GM12878 (cell line): ENCODE data around the gene ATG3. TPM values are rescaled to one million over a fixed set of nuclear protein-coding genes. Genes with fewer than 3 reads are reported as not detected.

Source experiments
- ATAC-seq: fragments of 200-7000 bp; cut with Tn5 transposase; 3 replicates; pipeline ENCODE4 v1.9.1; 2020; ENCODE audit warnings: mild to moderate bottlenecking, moderate library complexity
- BruUV-seq: library from RNA; stranded (reverse); fragments of 400-500 nt; replicated peaks from 2 replicates; lab custom pipeline; 2021; lab: Mats Ljungman, UMichigan
- CTCF ChIA-PET: fragments of 300-600 bp; sonication (Branson Sonifier 250); formaldehyde crosslinking; extraction: SDS; loops from one replicate; lab custom pipeline; 2021; ENCODE audit warnings: inconsistent platforms; lab: Yijun Ruan, JAX
- POLR2A ChIA-PET: fragments of 350-600 bp; formaldehyde crosslinking; extraction: SDS; loops from one replicate; lab custom pipeline; 2021; ENCODE audit warnings: inconsistent platforms; lab: Charles Lee
- RAD21 ChIA-PET: fragments of 300-600 bp; sonication (Branson Sonifier 250); formaldehyde crosslinking; loops from one replicate; lab custom pipeline; 2023; ENCODE audit warnings: antibody characterized with exemption; ENCODE audit not compliant: unreplicated experiment; lab: Charles Lee
- SMC1A ChIA-PET: fragments of 300-600 bp; sonication (Branson Sonifier 250); formaldehyde crosslinking; loops from one replicate; lab custom pipeline; 2023; ENCODE audit not compliant: unreplicated experiment, uncharacterized antibody; lab: Charles Lee
- DNase-seq: peaks from one replicate; pipeline ENCODE4 v3.0.0-alpha.2; 2011; ENCODE audit warnings: low read depth, low spot score
- FAIRE-seq: peaks from 3 replicates; lab custom pipeline; 2011; peaks lifted over from hg19 to GRCh38; lab: Jason Lieb, UNC
- H2AFZ ChIP-seq: 2 replicates; pipeline ENCODE4 v1.6.0; 2011; ENCODE audit warnings: low read depth, low read length, control low read depth; ENCODE audit not compliant: control insufficient read depth
- H3K27ac ChIP-seq: 2 replicates; pipeline ENCODE4 v1.5.1; 2011; ENCODE audit warnings: control low read depth; ENCODE audit not compliant: control insufficient read depth, insufficient read depth
- H3K27me3 ChIP-seq, 2 experiments: replicated peaks in 1 of 2; 2 replicates each; pipeline versions ENCODE4 v1.6.0 to v1.6.1; 2011; ENCODE audit warnings: low read length in 1 of 2; ENCODE audit not compliant: control insufficient read depth in 2 of 2, insufficient read depth in 2 of 2
- H3K36me3 ChIP-seq, 2 experiments: 2 replicates each; pipeline ENCODE4 v1.5.1; 2011; ENCODE audit warnings: low read length in 1 of 2; ENCODE audit not compliant: control insufficient read depth in 2 of 2, insufficient read depth in 2 of 2
- H3K4me1 ChIP-seq: 2 replicates; pipeline ENCODE4 v1.6.1; 2011; ENCODE audit warnings: mild to moderate bottlenecking, low read length, moderate library complexity, mixed read lengths; ENCODE audit not compliant: control insufficient read depth, insufficient read depth
- H3K4me2 ChIP-seq: 2 replicates; pipeline ENCODE4 v1.6.0; 2011; ENCODE audit warnings: control low read depth; ENCODE audit not compliant: control insufficient read depth, insufficient read depth
- H3K4me3 ChIP-seq: fragments of 200-600 bp; sonication (generic); 2 replicates; pipeline ENCODE4 v1.5.1; 2016
- H3K79me2 ChIP-seq: 2 replicates; pipeline ENCODE4 v1.6.0; 2011; ENCODE audit warnings: low read length; ENCODE audit not compliant: control insufficient read depth, insufficient read depth
- H3K9ac ChIP-seq: 2 replicates; pipeline ENCODE4 v1.8.0; 2011; ENCODE audit warnings: low read length, control low read depth, mixed read lengths; ENCODE audit not compliant: control insufficient read depth, insufficient read depth
- H3K9me3 ChIP-seq: replicated peaks from 3 replicates; pipeline ENCODE4 v1.5.1; 2011; ENCODE audit warnings: mild to moderate bottlenecking, low read length; ENCODE audit not compliant: control insufficient read depth, insufficient read depth
- H4K20me1 ChIP-seq: 2 replicates; pipeline ENCODE4 v1.6.0; 2011; ENCODE audit not compliant: control insufficient read depth, insufficient read depth
- EED ChIP-seq: sonication (generic); IDR thresholded peaks from 2 replicates; pipeline ENCODE4 v1.6.1; 2016; ENCODE audit warnings: antibody characterized with exemption, low read depth
- MLLT1 ChIP-seq: fragments of 450-650 bp; IDR thresholded peaks from 2 replicates; pipeline ENCODE4 v1.6.1; 2016; ENCODE audit warnings: mild to moderate bottlenecking
- WGBS: methylation state at CpG from one replicate; pipeline ENCODE4 v1.1.6; 2016; ENCODE audit warnings: low lambda C conversion rate; ENCODE audit not compliant: insufficient replicate concordance, insufficient coverage; ENCODE audit errors: missing lambda C conversion rate; 5-methylcytosine and 5-hydroxymethylcytosine counted together
- in situ Hi-C: fragments of 300-500 bp; cut with MboI; formaldehyde crosslinking; loops from 9 replicates; pipeline ENCODE4 v1.14.3; 2018; ENCODE audit warnings: mixed read lengths
- intact Hi-C: fragments of 100-400 bp; cut with micrococcal nuclease; formaldehyde crosslinking; loops from one replicate; pipeline ENCODE4 v1.14.2; 2022; ENCODE audit not compliant: unreplicated experiment
- polyA plus RNA-seq, 11 experiments: library from polyadenylated mRNA; depleted of rRNA in 4 of 11; unstranded in 6 of 11; stranded (reverse) in 5 of 11; fragments of >200 nt; fragmentation: Nextera tagmentation in 4 of 11; fragmentation: Illumina TruSeq in 1 of 11; extraction: Ambion mirVana in 4 of 11; extraction: Trizol in 1 of 11; gene quantifications; 1 replicate in 1 of 11; 2 replicates in 10 of 11; pipeline versions ENCODE4 v1.2.1 to v1.2.3, GENCODE V29; 2011 to 2016; ENCODE audit warnings: inconsistent platforms in 2 of 11, missing spikeins in 2 of 11, low read depth in 1 of 11
- total RNA-seq, 4 experiments: library from RNA; depleted of rRNA in 3 of 4; stranded (reverse); fragments of >200 nt in 3 of 4; fragmentation: Illumina TruSeq in 1 of 4; extraction: Trizol in 1 of 4; gene quantifications; 2 replicates each; pipeline versions ENCODE4 v1.2.1 to v1.2.3, GENCODE V29; 2013 to 2021

The ATG3 gene
- total and polyA plus RNA-seq, 10 of the 15 experiments (the other 5 are each of a cell fraction or from before 2014, with no cell fraction given) = 49.8 to 97.0 (median 63.6) TPM

DNA sequence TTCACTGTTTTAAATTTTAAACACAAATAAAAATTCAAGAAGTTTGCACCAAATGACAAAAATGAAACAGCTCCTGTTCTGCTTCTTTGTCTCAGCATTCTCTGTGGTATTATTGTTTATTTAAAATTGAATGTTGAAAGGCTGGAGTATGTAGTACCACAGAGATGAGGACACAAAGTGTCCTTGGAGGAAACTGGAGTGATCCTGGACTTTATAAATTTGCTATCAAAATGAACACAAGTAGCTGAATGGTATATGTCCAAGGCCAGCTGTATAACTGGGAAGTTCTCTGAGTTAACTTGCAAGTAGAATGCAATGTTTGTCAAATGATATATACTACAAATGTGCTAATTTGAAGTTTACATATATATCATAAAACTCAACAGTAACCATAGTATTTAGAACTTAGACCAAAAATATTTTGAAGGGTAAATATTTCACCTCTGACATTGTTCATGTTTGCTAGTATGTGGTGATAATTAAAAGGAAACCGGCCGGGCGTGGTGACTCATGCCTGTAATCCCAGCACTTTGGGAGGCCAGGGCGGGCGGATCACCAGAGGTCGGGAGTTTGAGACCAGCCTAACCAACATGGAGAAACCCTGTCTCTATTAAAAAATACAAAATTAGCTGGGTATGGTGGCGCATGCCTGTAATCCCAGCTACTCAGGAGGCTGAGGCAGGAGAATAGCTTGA is 74.8 kb downstream of the ATG3 start:
- Histone ChIP-seq H3K36me3 (peaks cover 0 to 13% of the 10 kb centered on the region in 2 experiments; a peak in 3 of 4 replicates), H3K9me3 (peaks cover 14% of the 10 kb centered on the region), H2AFZ (no peak overlapping the region), H3K4me3 (no peak overlapping the region), H3K27me3 (no peaks in the 10 kb centered on the region), H4K20me1 (no peaks in the 10 kb centered on the region), H3K4me2 (no peak overlapping the region), H3K4me1 (peaks cover 37% of the 10 kb centered on the region), H3K9ac (no peak overlapping the region), H3K27ac (no peak overlapping the region), H3K79me2 (peaks cover 96% of the 10 kb centered on the region)
- ChIA-PET RAD21 (interaction anchor here (0.8 to 1.4 kb wide), 3 partner anchors 13 to 24 kb away, joined by 3 to 5 read pairs (median 5); partner anchors contain the start of gene BTLA), SMC1A (interaction anchor here (0.6 to 9.7 kb wide), 4 partner anchors 9 to 152 kb away, joined by 3 to 73 read pairs (median 18); partner anchors contain the start of gene BTLA), CTCF (interaction anchor here (0.8 kb wide), 1 partner anchor 21 kb away, joined by 3 read pairs; no protein-coding TSS in a partner anchor), POLR2A (interaction anchor here (0.8 to 1.5 kb wide), 3 partner anchors 10 to 23 kb away, joined by 3 to 5 read pairs (median 5); no protein-coding TSS in a partner anchor)
- ATAC-seq (no peak), DNase-seq (no peak), FAIRE-seq (no peak)
- in situ Hi-C loops = no loop called here
- 98% methylated on average over 7 of the region's 7 CpGs for WGBS
- TF ChIP-seq MLLT1 = 0 out of 2 replicates have a peak, but pooled peaks have one; percentile 17
- TF ChIP-seq EED = no peak
- no TSS peak for BruUV-seq
- intact Hi-C loops = no loop called here
